Glutamatergic neuron (in vitro differentiated cells): ENCODE measurements around the gene TRMT61A. TPM values are rescaled to one million over a fixed set of nuclear protein-coding genes. Genes with fewer than 3 reads are reported as not detected.
A peak's percentile ranks its signal among the peaks of the same experiment; 100 is the strongest.

Source experiments
- DNase-seq: peaks from one replicate; pipeline ENCODE4 v3.0.0; 2022
- H3K27ac Mint-ChIP-seq: one replicate; pipeline ENCODE4 v1.8.0; 2020; ENCODE audit warnings: mild to moderate bottlenecking, mixed read lengths, inconsistent platforms; ENCODE audit not compliant: unreplicated experiment
- H3K27me3 Mint-ChIP-seq: one replicate; pipeline ENCODE4 v1.8.0; 2020; ENCODE audit warnings: mild to moderate bottlenecking, moderate library complexity, mixed read lengths, inconsistent platforms; ENCODE audit not compliant: unreplicated experiment
- H3K36me3 Mint-ChIP-seq: one replicate; pipeline ENCODE4 v1.8.0; 2020; ENCODE audit warnings: mild to moderate bottlenecking, mixed read lengths, inconsistent platforms; ENCODE audit not compliant: unreplicated experiment
- H3K4me1 Mint-ChIP-seq: one replicate; pipeline ENCODE4 v1.8.0; 2020; ENCODE audit warnings: mild to moderate bottlenecking, low read depth, mixed read lengths, inconsistent platforms; ENCODE audit not compliant: unreplicated experiment
- H3K4me3 Mint-ChIP-seq: one replicate; pipeline ENCODE4 v1.8.0; 2020; ENCODE audit warnings: mild to moderate bottlenecking, mixed read lengths, inconsistent platforms; ENCODE audit not compliant: unreplicated experiment
- H3K9me3 Mint-ChIP-seq: one replicate; pipeline ENCODE4 v1.8.0; 2020; ENCODE audit warnings: mild to moderate bottlenecking, moderate library complexity, mixed read lengths, inconsistent platforms; ENCODE audit not compliant: unreplicated experiment
- total RNA-seq: library from RNA; stranded (reverse); fragmentation: NEBNext Ultra II Directional; extraction: Animal tissue kit (Norgen Biotek cat#: 25700); gene quantifications from one replicate; pipeline ENCODE4 v1.2.1, GENCODE V29; 2021; ENCODE audit not compliant: unreplicated experiment
- TF ChIP-seq, protein P1 (sequence below): fragments of 200-600 bp; sonication (generic); IDR thresholded peaks from one replicate; pipeline ENCODE4 v1.5.0; 2021; ENCODE audit not compliant: partially characterized antibody, unreplicated experiment

The TRMT61A gene
- total RNA-seq, 1 donor from 2014 or later, result 7.8 TPM

DNA sequence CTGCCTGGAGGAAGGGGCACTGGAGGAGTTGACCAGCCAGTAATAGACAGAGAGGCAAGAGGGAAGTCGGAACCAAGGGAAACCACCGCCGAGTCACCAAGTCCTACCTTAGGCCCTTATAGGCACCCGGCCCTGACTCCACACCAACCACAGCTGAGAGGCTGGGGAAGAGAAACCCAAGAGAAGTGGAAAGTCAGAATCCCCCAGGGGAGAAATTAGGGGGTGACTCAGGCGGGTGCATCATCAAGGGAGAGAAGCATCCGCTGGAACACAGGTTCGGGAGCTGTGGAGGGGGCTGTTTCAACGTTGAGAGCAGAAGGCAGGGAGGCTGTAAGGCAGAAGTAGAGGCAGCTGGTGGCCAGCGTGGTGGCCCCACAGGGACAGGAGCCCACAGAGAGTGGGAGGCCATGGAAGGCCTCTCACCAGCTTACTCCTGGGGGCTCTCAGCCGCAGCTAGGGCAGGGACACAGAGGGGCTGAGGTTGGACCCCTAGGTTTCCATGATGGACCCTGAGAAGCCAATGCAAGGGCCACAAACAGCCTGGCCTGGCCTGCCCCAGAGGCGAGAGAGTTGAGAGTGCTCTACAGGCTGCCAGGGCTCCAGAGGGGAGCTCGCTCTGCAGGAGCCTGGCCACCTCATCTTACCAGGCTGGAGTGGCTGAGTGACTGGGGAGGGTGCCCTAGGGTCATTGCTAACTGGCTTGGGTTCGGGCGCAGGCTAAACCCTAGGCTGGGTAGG is 1.4 kb upstream of the TRMT61A start:
- peak; percentile 16 for DNase-seq
- peak overlapping the region; percentile 93 for H3K4me3 Mint-ChIP-seq
- H3K27me3 Mint-ChIP-seq, result peaks cover 21% of the 10 kb centered on the region
- H3K27ac Mint-ChIP-seq, result peak overlapping the region; percentile 99
- peaks cover 7% of the 10 kb centered on the region for H3K9me3 Mint-ChIP-seq
- peaks cover 29% of the 10 kb centered on the region for H3K4me1 Mint-ChIP-seq
- H3K36me3 Mint-ChIP-seq, result no peaks in the 10 kb centered on the region
- TF ChIP-seq, protein P1, sequence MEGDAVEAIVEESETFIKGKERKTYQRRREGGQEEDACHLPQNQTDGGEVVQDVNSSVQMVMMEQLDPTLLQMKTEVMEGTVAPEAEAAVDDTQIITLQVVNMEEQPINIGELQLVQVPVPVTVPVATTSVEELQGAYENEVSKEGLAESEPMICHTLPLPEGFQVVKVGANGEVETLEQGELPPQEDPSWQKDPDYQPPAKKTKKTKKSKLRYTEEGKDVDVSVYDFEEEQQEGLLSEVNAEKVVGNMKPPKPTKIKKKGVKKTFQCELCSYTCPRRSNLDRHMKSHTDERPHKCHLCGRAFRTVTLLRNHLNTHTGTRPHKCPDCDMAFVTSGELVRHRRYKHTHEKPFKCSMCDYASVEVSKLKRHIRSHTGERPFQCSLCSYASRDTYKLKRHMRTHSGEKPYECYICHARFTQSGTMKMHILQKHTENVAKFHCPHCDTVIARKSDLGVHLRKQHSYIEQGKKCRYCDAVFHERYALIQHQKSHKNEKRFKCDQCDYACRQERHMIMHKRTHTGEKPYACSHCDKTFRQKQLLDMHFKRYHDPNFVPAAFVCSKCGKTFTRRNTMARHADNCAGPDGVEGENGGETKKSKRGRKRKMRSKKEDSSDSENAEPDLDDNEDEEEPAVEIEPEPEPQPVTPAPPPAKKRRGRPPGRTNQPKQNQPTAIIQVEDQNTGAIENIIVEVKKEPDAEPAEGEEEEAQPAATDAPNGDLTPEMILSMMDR, result no peak

DNA sequence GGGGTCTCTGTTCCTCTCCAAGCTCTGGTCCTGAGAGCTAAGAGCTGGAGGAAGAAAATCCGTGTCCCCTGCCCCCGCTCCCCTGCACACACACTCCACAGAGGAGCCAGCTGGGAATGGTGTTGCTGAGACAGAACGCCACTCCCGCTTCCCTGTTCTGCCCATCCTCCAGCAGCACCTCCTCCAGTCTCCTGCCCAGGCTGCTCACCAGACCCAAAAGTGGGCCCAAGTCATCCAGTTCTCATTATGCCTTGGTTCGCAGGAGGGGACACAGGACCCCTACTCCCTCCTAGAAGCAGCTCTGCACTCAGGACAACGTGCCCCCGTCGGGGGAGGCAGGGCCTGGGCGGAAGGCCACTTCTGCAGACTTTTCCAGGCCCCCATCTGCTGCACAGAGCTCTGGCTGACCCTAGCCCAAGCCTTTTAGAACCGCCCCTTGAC is 830 bp upstream of the TRMT61A start:
- peaks cover 21% of the 10 kb centered on the region for H3K27me3 Mint-ChIP-seq

DNA sequence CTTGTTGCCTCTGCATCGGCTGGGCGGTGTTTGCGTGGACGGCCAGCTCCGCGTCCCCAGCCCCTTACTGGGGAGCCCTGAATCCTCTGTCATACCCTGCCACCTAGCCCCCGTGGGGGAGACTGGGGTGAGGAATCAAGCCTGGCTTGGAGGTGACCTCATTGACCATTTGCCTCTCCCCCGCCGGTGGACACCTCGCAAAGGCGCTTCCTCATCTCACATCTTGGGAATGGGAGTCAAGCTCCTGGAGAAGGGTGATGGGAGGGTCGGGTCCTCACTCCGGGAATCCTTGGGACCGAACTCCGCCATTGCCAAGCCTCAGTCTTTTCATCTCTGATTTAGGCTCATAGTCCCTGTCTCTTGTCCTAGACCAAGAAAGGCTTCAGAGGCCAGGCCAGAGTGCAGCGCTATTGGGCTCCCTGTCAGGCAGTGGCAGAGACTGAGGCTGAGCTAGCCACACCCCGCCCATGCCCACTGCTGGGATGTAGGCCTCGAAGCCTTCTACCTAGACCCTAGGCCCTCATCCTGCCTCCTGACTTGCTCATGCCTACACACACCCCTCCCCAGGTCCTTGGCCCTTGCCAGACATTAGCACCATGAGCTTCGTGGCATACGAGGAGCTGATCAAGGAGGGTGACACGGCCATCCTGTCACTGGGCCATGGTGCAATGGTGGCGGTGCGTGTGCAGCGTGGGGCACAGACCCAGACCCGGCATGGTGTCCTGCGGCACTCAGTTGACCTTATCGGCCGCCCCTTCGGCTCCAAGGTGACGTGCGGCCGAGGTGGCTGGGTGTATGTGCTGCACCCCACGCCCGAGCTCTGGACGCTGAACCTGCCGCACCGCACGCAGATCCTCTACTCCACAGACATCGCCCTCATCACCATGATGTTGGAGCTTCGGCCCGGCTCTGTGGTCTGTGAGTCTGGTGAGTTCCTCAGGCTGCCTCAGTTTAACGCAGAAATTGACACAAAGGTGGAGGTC is 678 bp downstream of the TRMT61A start:
- Mint-ChIP-seq H3K9me3 (peaks cover 2% of the 10 kb centered on the region), H3K27me3 (peaks cover 14% of the 10 kb centered on the region), H3K4me3 (peak overlapping the region; percentile 96), H3K27ac (peak overlapping the region; percentile 87), H3K36me3 (no peaks in the 10 kb centered on the region), H3K4me1 (peaks cover 25% of the 10 kb centered on the region)
- TF ChIP-seq, protein P1, result no peak
- DNase-seq, result no peak

More for the DNA sequence above, 830 bp upstream of the TRMT61A start:
- TF ChIP-seq, protein P1, result no peak
- peak overlapping the region; percentile 99 for H3K27ac Mint-ChIP-seq
- H3K36me3 Mint-ChIP-seq, result no peaks in the 10 kb centered on the region
- H3K4me3 Mint-ChIP-seq, result peak overlapping the region; percentile 93
- DNase-seq, result peak; percentile 69
- peaks cover 29% of the 10 kb centered on the region for H3K4me1 Mint-ChIP-seq
- H3K9me3 Mint-ChIP-seq, result peaks cover 7% of the 10 kb centered on the region

DNA sequence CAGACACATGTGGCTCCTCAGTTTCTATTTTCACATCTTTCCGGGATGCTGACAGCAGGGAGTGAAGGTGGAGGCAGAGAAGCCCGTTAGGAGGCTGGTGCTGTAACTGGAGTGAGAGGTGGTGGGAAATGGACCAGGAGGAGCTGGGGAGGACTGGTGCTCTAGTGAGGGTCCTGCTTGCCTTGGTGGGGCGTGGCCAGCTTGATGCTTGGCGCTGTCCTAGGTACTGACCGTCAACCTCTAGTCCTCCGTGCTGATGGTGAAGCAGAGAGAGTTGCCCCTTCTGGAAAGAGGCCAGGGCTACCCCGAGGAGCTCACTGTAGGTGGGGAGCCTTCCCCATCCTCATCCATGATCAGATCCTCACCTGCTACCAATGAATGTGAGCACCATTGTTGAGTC is 1.4 kb downstream of the TRMT61A start:
- peaks cover 20% of the 10 kb centered on the region for H3K4me1 Mint-ChIP-seq
- TF ChIP-seq, protein P1, result no peak
- no peaks in the 10 kb centered on the region for H3K36me3 Mint-ChIP-seq
- peak overlapping the region; percentile 96 for H3K4me3 Mint-ChIP-seq
- H3K27me3 Mint-ChIP-seq, result peaks cover 12% of the 10 kb centered on the region
- no peak for DNase-seq
- no peak overlapping the region for H3K27ac Mint-ChIP-seq
- peaks cover 2% of the 10 kb centered on the region for H3K9me3 Mint-ChIP-seq
